Activated CD4-positive, alpha-beta T cell treated with anti-CD3 and anti-CD28 coated beads, Interleukin-10, Interleukin-2, amounts not matched to agents 100 ng/mL and 50 ng/mL, durations not matched to agents 16 hours and 8 hours (primary cell): ENCODE data around the gene C5.

Experiments
- DNase-seq: peaks from one replicate; pipeline ENCODE4 v3.0.0-alpha.2; 2020

The C5 gene

GRCh38 chr9:120938851-120939250 is 111.2 kb downstream of the C5 start:
- DNase-seq = no peak

- no peak for DNase-seq
Observed at GRCh38 chr9:120937596-120937995, 112.5 kb downstream of the C5 start.

GRCh38 chr9:120937127-120937526 is 112.9 kb downstream of the C5 start:
- DNase-seq = no peak

GRCh38 chr9:120936764-120937122 is 113.3 kb downstream of the C5 start:
- no peak for DNase-seq

- DNase-seq = peak; percentile 93
Observed at GRCh38 chr9:120936011-120936763, 113.9 kb downstream of the C5 start.

- peak; percentile 39 for DNase-seq
Observed at GRCh38 chr9:120935383-120935857, 114.7 kb downstream of the C5 start.

GRCh38 chr9:120934281-120934680 is 115.8 kb downstream of the C5 start:
- DNase-seq = peak; percentile 31

GRCh38 chr9:120933310-120934055 is 116.6 kb downstream of the C5 start:
- DNase-seq = no peak

- no peak for DNase-seq
Observed at GRCh38 chr9:120932086-120932823, 117.8 kb downstream of the C5 start.

GRCh38 chr9:120931231-120932085 is 118.6 kb downstream of the C5 start:
- DNase-seq = peak; percentile 88

GRCh38 chr9:120929229-120929791 is 120.8 kb downstream of the C5 start:
- DNase-seq = no peak

GRCh38 chr9:120928483-120929228 is 121.4 kb downstream of the C5 start:
- peak; percentile 88 for DNase-seq

GRCh38 chr9:120928015-120928482 is 122.0 kb downstream of the C5 start:
- no peak for DNase-seq

- DNase-seq = peak; percentile 85
Observed at GRCh38 chr9:120927269-120928014, 122.6 kb downstream of the C5 start.

- peak; percentile 68 for DNase-seq
Observed at GRCh38 chr9:120926397-120926928, 123.6 kb downstream of the C5 start, which contains the start of gene TRAF1. Gene TRAF1 (minus strand): TSS chr9:120926796. CDS start chr9:120926075, 721 bp downstream.

GRCh38 chr9:120925535-120926396 is 124.3 kb downstream of the C5 start:
- DNase-seq = peak; percentile 92

- peak; percentile 68 for DNase-seq
Observed at GRCh38 chr9:120924698-120925534, 125.2 kb downstream of the C5 start.
